Activated naive CD4-positive, alpha-beta T cell treated with anti-CD3 and anti-CD28 coated beads, Interleukin-2, amount 50 U/mL, for 16 hours (primary cell): ENCODE measurements around the gene SEPHS2.
"Not testable (repeated sequence)": the region's sequence is repeated elsewhere in the genome, so short reads cannot be mapped to it uniquely, and the experiment has no call there.

ENCODE experiments used
- DNase-seq: peaks from one replicate; pipeline ENCODE4 v3.0.0-alpha.2; 2020

SEPHS2 gene, protein sequence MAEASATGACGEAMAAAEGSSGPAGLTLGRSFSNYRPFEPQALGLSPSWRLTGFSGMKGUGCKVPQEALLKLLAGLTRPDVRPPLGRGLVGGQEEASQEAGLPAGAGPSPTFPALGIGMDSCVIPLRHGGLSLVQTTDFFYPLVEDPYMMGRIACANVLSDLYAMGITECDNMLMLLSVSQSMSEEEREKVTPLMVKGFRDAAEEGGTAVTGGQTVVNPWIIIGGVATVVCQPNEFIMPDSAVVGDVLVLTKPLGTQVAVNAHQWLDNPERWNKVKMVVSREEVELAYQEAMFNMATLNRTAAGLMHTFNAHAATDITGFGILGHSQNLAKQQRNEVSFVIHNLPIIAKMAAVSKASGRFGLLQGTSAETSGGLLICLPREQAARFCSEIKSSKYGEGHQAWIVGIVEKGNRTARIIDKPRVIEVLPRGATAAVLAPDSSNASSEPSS

DNA sequence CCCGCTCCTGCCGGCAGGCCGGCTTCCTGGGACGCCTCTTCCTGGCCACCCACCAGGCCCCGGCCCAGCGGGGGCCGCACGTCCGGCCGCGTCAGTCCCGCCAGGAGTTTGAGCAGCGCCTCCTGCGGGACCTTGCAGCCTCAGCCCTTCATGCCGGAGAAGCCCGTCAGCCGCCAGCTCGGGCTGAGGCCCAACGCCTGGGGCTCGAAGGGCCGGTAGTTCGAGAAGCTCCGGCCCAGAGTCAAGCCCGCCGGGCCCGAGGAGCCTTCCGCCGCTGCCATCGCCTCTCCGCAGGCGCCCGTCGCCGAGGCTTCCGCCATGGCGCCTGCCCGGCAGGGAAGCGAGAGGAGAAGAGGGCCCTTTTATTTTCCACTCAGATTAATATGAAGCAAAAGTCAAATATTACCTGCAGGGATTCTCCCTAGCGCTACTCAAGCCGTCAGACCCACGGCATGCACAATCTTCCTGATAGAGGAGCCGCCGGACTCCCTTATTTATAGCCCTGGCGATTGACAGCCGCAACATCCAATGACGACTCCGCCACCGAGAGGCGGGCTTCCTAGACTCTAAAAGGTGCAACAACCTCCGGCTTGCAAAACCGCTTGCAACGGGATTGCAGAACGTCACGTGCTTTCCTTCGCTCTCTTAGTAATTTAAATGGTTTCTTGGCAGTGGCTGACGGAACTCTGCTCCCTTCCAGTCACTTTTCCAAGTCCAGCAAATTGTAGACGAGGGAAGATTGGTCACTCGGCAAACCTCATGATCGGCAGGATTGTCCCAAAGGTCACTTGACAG lies at the start of gene SEPHS2:
TSS of gene SEPHS2 (minus strand) at position 467 of the 795 bp plus-strand sequence. CDS start at position 320, 147 bp downstream.
- peak; percentile 96 for DNase-seq

GRCh38 chr16:30494709-30495108 lies 49.0 kb upstream of the SEPHS2 start:
- no peak for DNase-seq

DNA sequence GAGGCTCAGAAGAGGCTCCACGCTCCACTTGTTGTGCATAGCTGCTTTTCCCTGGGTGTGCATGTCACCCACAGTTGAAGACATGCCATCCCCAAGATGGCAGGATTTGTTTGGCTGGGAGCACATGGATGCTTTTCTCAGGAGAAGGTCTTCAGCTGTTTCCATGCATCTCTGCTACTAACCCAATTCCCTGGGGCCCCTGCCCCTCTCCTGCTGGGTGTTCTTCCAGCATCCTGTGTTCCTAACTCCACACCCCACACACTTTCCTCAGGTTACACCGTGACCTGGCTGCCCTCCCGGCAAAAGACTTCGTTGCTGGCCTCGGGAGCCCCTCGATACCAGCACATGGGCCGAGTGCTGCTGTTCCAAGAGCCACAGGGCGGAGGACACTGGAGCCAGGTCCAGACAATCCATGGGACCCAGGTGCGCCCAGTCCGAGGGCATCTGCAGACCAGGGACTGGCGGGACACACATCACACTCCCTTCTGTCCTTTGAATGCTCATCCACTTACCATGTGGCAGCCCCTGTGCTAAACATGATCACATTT lies 48.3 kb upstream of the SEPHS2 start:
- no peak for DNase-seq

GRCh38 chr16:30491744-30492308 lies 46.2 kb upstream of the SEPHS2 start:
- no peak for DNase-seq

- DNase-seq, result no peak
Observed at GRCh38 chr16:30491229-30491628, 45.6 kb upstream of the SEPHS2 start.

GRCh38 chr16:30490210-30490609 lies 44.5 kb upstream of the SEPHS2 start:
- no peak for DNase-seq

- no peak for DNase-seq
Observed at GRCh38 chr16:30488764-30489605, 43.3 kb upstream of the SEPHS2 start.

GRCh38 chr16:30485818-30486436 lies 40.3 kb upstream of the SEPHS2 start:
- DNase-seq, result no peak

GRCh38 chr16:30484887-30485286 lies 39.2 kb upstream of the SEPHS2 start:
- DNase-seq, result no peak

DNA sequence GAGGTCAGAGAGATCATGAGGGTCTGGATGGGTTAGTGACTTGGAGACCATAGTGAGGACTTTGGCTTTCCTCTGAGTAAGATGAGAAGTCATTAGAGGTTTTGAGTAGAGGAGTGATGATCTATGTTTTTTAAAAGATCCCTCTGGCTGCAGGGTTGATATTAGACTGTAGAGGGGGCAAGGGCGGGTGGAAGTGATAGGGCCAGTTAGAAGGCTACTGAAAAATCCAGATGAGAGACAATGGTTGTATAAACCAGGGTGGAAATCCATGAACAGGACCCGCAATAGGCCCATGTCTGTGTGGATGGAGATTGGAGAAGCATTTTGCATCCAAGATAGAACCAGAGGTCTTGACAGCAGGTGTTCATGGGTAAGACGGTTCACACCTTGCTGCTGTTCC lies 36.7 kb upstream of the SEPHS2 start:
- no peak for DNase-seq

DNA sequence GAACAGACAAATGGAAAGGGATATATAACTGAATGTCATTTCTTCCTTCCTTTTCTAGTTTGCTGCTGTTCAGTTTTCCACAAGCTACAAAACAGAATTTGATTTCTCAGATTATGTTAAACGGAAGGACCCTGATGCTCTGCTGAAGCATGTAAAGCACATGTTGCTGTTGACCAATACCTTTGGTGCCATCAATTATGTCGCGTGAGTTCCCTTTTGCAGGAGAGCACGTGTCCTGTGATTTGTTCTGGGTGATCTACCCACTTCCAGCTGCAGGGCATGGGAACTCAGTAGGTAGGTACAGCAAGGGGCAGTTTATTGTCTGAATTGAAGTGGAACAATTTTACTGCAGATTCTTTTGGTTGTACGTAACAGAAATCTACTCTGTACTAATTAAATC lies 35.7 kb upstream of the SEPHS2 start:
- DNase-seq, result no peak

DNA sequence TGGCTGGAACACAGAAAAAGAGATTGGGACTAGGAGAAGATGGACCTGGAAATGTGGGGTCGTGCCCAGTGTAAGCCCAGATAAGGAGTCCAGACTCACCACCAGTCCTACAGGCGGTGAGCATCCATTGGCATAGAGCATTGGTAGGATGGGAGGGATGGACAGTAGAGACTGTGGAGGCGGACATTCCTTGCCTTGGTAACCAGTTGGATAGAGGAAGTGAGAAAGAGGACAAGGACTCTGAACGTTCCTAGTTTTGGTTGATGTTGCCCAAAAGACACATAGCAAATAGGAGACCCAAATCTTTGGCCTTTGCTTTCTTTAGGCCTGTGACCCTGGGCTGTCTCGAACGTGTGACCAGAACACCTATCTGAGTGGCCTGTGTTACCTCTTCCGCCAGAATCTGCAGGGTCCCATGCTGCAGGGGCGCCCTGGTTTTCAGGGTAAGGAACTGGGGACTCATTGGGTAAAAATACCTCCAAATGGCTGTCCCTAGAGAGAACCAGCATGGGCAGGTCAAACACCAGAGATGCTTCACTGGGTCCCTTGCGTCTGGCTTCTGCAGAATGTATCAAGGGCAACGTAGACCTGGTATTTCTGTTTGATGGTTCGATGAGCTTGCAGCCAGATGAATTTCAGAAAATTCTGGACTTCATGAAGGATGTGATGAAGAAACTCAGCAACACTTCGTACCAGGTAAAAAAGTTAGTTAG lies 33.2 kb upstream of the SEPHS2 start:
- no peak for DNase-seq

DNA sequence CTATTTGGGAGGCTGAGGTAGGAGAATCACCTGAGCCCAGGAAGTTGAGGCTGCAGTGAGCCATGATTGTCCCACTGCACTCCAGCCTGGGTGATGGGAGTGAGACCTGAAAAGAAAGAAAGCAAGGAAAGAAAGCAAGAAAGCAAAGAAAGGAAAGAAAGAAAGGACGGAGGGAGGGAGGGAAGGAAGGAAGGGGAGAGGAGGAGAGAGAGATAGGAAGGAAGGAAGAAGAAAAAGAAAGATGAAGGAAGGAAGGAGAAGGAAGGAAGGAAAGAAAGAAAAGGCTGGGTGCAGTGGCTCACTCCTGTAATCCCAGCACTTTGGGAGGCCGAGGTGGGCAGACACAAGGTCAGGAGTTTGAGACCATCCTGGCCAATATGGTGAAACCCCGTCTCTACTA lies 32.1 kb upstream of the SEPHS2 start:
- DNase-seq, result not testable (repeated sequence)

DNA sequence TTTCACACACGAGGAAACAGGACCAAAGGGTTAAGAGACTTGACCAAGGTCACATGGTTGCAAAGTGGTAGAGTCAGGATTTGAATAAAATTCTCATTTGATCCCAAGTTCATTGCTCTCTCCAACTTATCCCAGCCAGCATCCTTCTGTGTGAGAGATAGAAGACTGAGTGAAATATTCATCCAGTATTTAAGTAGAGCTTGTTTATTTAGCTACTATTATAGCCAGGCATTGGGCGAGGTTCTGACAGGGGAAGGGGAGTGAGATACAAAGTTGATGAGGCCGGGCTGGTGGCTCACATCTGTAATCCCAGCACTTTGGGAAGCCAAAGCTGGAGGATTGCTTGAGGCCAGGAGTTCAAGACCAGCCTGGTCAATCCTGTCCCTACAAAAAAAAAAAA lies 31.3 kb upstream of the SEPHS2 start:
- no peak for DNase-seq

DNA sequence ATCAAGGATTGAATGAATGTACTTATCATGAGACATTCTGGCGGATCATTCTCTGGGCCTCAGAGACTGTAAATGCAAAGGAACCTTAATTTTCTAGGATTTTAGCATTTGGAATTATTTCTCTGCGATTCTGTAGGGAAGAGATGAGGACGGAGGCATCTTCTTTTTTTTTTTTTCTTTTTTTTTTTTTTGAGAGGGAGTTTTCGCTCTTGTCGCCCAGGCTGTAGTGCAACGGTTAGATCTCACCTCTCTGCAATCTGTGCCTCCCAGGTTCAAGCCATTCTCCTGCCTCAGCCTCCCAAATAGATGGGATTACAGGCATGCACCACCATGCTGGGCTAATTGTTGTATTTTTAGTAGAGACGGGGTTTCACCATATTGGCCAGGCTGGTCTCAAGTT lies 29.0 kb upstream of the SEPHS2 start:
- DNase-seq, result no peak

GRCh38 chr16:30474074-30474452 lies 28.4 kb upstream of the SEPHS2 start:
- DNase-seq, result no peak

DNA sequence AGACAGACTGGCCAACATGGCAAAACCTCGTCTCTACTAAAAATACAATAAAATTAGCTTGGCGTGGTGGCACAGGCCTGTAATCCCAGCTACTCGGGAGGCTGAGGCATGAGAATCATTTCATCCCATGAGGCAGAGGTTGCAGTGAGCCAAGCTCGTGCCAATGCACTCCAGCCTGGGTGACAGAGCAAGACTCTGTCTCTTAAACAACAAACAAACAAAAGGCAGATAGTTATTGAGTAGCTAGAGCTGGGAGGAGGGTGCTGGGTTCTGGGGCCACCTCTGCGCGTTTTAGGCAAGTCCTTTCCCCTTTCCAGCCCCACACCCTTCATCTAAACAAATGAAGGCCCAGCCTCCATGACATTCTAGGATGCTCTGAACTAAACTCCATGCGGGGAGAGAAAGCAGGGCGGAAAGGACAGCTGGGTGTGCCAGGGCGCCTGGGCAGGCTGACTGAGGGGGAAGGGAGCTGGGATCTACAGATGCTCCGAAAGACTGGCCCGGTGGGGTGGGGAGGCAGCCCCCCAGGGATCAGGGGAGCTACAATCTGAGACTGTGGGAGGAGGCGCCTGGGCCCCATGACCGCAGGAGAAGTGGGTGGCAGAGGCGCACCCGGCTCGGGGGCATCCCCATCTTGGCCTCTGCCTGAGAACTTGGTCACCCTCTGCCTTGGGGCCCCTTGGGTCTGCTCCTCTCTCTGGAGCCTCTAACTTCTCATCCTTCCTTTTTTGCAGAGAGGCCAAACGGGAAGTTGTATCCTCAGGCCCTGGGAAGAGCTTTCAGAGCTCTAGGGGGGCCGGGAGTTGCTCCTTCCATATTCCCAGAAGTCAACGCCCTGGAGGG lies 27.8 kb upstream of the SEPHS2 start:
- peak; percentile 67 for DNase-seq

DNA sequence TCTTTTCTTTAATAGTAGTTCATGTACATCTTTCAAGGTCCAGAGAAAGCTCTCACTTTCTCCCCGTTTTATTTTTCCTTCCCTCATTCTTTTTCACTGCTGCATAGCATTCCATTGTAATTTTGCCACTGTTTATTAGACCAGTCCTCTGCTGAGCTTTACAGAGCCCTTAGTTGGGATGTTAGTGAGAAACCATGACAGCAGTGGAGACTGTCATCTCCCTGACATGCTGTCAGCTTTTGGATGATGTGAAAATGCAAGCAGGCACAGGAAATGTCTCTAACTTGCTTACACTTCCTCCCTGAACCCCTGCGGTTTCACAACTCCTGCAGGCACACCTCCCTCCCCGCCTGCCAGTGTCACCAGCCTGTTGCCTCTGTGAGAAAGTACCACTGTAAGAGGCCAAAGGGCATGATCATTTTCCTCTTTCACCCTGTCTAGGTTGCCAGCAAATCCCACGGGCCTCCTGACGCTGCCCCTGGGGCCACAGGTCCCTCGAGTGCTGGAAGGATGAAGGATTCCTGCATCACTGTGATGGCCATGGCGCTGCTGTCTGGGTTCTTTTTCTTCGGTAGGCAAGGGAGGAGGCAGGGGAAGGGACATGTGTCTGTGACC lies 26.8 kb upstream of the SEPHS2 start, which contains the start of gene ITGAL:
TSS of gene ITGAL (plus strand) at position 415 of the 615 bp plus-strand sequence. CDS start at position 511, 96 bp downstream.
- peak; percentile 82 for DNase-seq

DNA sequence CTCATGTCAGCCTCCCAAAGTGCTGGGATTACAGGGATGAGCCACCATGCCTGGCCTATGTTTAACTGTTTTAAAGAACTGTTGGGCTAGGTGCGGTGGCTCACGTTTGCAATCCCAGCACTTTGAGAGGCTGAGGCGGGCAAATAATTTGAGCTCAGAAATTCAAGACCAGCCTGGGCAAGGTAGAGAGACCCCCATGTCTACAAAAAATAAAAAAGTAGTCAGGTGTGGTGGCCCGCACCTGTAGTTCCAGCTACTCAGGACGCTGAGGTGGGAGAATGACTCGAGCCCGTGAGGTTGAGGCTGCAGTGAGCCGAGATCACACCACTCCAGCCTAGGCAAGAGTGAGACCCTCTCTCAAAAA lies 24.9 kb upstream of the SEPHS2 start:
- DNase-seq, result no peak

- no peak for DNase-seq
Observed at GRCh38 chr16:30470170-30470512, 24.5 kb upstream of the SEPHS2 start.
